ENCODE results near the gene AIFM3. TPM values are rescaled to one million over a fixed set of nuclear protein-coding genes. Genes with fewer than 3 reads are reported as not detected.

Gene AIFM3
- total RNA-seq, 1 donor from 2014 or later, result 12.3 TPM

- Histone ChIP-seq H3K4me3 (no peak overlapping the region), H3K36me3 (peaks cover 18% of the 10 kb centered on the region), H3K9me3 (no peaks in the 10 kb centered on the region), H3K4me1 (peaks cover 43% of the 10 kb centered on the region), H3K27me3 (ENCODE audit: low read depth) (no peaks in the 10 kb centered on the region), H3K27ac (peak overlapping the region; percentile 57)
- DNase-seq (no peak), ATAC-seq (no peak)
- intact Hi-C loops (cut with DNase I), result no loop called here
- no peak for TF ChIP-seq CTCF (IDR thresholded peaks at IDR 0.05)
Observed at GRCh38 chr22:20945578-20945934, 21.5 kb upstream of the AIFM3 start.

- Histone ChIP-seq H3K27ac (peak overlapping the region; percentile 57), H3K36me3 (peaks cover 26% of the 10 kb centered on the region), H3K4me1 (peaks cover 41% of the 10 kb centered on the region), H3K4me3 (no peak overlapping the region), H3K9me3 (no peaks in the 10 kb centered on the region), H3K27me3 (ENCODE audit: low read depth) (no peaks in the 10 kb centered on the region)
- intact Hi-C loops (cut with DNase I), result no loop called here
- DNase-seq, result no peak
- no peak for TF ChIP-seq CTCF (IDR thresholded peaks at IDR 0.05)
- ATAC-seq, result peak; percentile 93 to 96
Observed at GRCh38 chr22:20946080-20946986, 20.7 kb upstream of the AIFM3 start.

GRCh38 chr22:20946991-20947390 lies 20.1 kb upstream of the AIFM3 start:
- Histone ChIP-seq H3K36me3 (peaks cover 33% of the 10 kb centered on the region), H3K4me1 (peaks cover 38% of the 10 kb centered on the region), H3K27me3 (ENCODE audit: low read depth) (no peaks in the 10 kb centered on the region), H3K27ac (no peak overlapping the region), H3K4me3 (no peak overlapping the region), H3K9me3 (no peaks in the 10 kb centered on the region)
- no peak for DNase-seq
- ATAC-seq, result no peak
- intact Hi-C loops (cut with DNase I), result no loop called here
- no peak for TF ChIP-seq CTCF (IDR thresholded peaks at IDR 0.05)

GRCh38 chr22:20948450-20948849 lies 18.6 kb upstream of the AIFM3 start:
- Histone ChIP-seq H3K4me1 (peaks cover 33% of the 10 kb centered on the region), H3K9me3 (no peaks in the 10 kb centered on the region), H3K4me3 (no peak overlapping the region), H3K36me3 (peaks cover 45% of the 10 kb centered on the region), H3K27ac (no peak overlapping the region), H3K27me3 (ENCODE audit: low read depth) (no peaks in the 10 kb centered on the region)
- no peak for DNase-seq
- ATAC-seq, result no peak
- no peak for TF ChIP-seq CTCF (IDR thresholded peaks at IDR 0.05)
- intact Hi-C loops (cut with DNase I), result no loop called here

- Histone ChIP-seq H3K36me3 (peaks cover 50% of the 10 kb centered on the region), H3K27ac (no peak overlapping the region), H3K27me3 (ENCODE audit: low read depth) (no peaks in the 10 kb centered on the region), H3K4me1 (peaks cover 33% of the 10 kb centered on the region), H3K9me3 (no peaks in the 10 kb centered on the region), H3K4me3 (no peak overlapping the region)
- intact Hi-C loops (cut with DNase I), result no loop called here
- DNase-seq, result no peak
- TF ChIP-seq CTCF (IDR thresholded peaks at IDR 0.05), result no peak
- ATAC-seq, result no peak
Observed at GRCh38 chr22:20948989-20949388, 18.1 kb upstream of the AIFM3 start.

Data from lower lobe of right lung (tissue), 2 donors.